ENCODE results near the gene CLEC1A.

- no peak for TF ChIP-seq CTCF (conservative IDR thresholded peaks at IDR 0.05; ENCODE audit: low read length)
- TF ChIP-seq EZH2phosphoT487 (IDR thresholded peaks at IDR 0.05; ENCODE audit: borderline replicate concordance, low read depth, low read length): no peak
These were observed 56.6 kb downstream of the CLEC1A start for GRCh38 chr12:10042167-10042566.
